NCI-H187 treated with DMSO at 0.1 percent for 48 hours (cell line): ENCODE measurements around the gene MED12L.

Experiments
- DNase-seq: peaks from one replicate; lab custom pipeline; 2025; lab: John Stamatoyannopoulos, UW

Gene MED12L

GRCh38 chr3:151300539-151300938 is 215.1 kb downstream of the MED12L start:
- no peak for DNase-seq

- DNase-seq: no peak
These were observed 216.3 kb downstream of the MED12L start for GRCh38 chr3:151301787-151302186.

- DNase-seq: no peak
These were observed 218.3 kb downstream of the MED12L start for GRCh38 chr3:151303751-151304150.

GRCh38 chr3:151305060-151305774 is 219.8 kb downstream of the MED12L start:
- no peak for DNase-seq

- no peak for DNase-seq
These were observed 220.3 kb downstream of the MED12L start for GRCh38 chr3:151305775-151306151.

- no peak for DNase-seq
These were observed 220.8 kb downstream of the MED12L start for GRCh38 chr3:151306168-151306810.

- DNase-seq: no peak
These were observed 221.7 kb downstream of the MED12L start for GRCh38 chr3:151307131-151307530.

GRCh38 chr3:151307583-151308488 is 222.4 kb downstream of the MED12L start:
- DNase-seq: no peak

GRCh38 chr3:151309566-151309965 is 224.1 kb downstream of the MED12L start:
- no peak for DNase-seq

GRCh38 chr3:151312972-151313371 is 227.5 kb downstream of the MED12L start:
- no peak for DNase-seq

GRCh38 chr3:151314137-151314536 is 228.7 kb downstream of the MED12L start:
- no peak for DNase-seq

- DNase-seq: no peak
These were observed 229.1 kb downstream of the MED12L start for GRCh38 chr3:151314593-151314992.

- DNase-seq: no peak
These were observed 229.7 kb downstream of the MED12L start for GRCh38 chr3:151315136-151315535.

- no peak for DNase-seq
These were observed 230.4 kb downstream of the MED12L start for GRCh38 chr3:151315846-151316245.

- no peak for DNase-seq
These were observed 231.0 kb downstream of the MED12L start, which contains the start of gene GPR87 for GRCh38 chr3:151316267-151316991. Gene GPR87, minus strand, starts transcription at chr3:151316820. Its CDS starts 16,720 bp downstream, at chr3:151300100.

- DNase-seq: no peak
These were observed 232.8 kb downstream of the MED12L start for GRCh38 chr3:151318313-151318712.

- DNase-seq: no peak
These were observed 233.5 kb downstream of the MED12L start for GRCh38 chr3:151318991-151319390.

GRCh38 chr3:151319628-151320027 is 234.2 kb downstream of the MED12L start:
- no peak for DNase-seq

GRCh38 chr3:151320131-151320530 is 234.7 kb downstream of the MED12L start:
- no peak for DNase-seq

GRCh38 chr3:151321526-151321925 is 236.1 kb downstream of the MED12L start:
- DNase-seq: no peak

GRCh38 chr3:151322511-151322910 is 237.0 kb downstream of the MED12L start:
- no peak for DNase-seq
